ENCODE data around the gene DNASE1L3. TPM values are rescaled to one million over a fixed set of nuclear protein-coding genes. Genes with fewer than 3 reads are reported as not detected.

Gene DNASE1L3
- total RNA-seq, 1 experiment from 2014 or later = 0.27 TPM

DNA sequence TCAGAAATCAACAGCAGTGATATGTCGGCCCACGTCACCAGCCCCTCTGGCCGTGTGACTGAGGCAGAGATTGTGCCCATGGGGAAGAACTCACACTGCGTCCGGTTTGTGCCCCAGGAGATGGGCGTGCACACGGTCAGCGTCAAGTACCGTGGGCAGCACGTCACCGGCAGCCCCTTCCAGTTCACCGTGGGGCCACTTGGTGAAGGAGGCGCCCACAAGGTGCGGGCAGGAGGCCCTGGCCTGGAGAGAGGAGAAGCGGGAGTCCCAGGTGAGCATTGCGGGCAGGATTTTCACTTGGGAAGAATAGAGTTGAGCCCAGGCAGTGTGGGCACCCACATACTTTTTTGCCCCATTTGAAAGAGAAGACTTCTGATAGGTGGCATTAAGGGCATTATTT, 57.4 kb downstream of the DNASE1L3 start:
- CTCF ChIA-PET = interaction anchor here (1.4 kb wide), 1 partner anchor 12 kb away, joined by 3 read pairs; no protein-coding TSS in a partner anchor
- no peak for TF ChIP-seq CTCF (IDR thresholded peaks at IDR 0.05; ENCODE audit: insufficient read depth in 1 of 2, low read depth in 1 of 2, low read length in 1 of 2, severe bottlenecking in 1 of 2, unreplicated experiment in 1 of 2)
- no peaks in the 10 kb centered on the region for H3K4me1 ChIP-seq
- DNase-seq = no peak
- H3K27ac Mint-ChIP-seq (ENCODE audit: unreplicated experiment) = peak overlapping the region; percentile 19
- H3K36me3 Mint-ChIP-seq (ENCODE audit: insufficient read depth, unreplicated experiment) = peaks cover 100% of the 10 kb centered on the region
- BruUV-seq (replicated peaks) = no TSS peak
- H3K4me1 Mint-ChIP-seq (ENCODE audit: low read depth, unreplicated experiment) = peaks cover 7% of the 10 kb centered on the region
- intact Hi-C loops (cut with micrococcal nuclease; ENCODE audit: unreplicated experiment) = no loop called here
- H3K4me3 ChIP-seq (ENCODE audit: low read depth, low read length) = no peak overlapping the region
- H3K27me3 ChIP-seq (replicated peaks; ENCODE audit: control insufficient read depth, insufficient read depth, low read length) = no peaks in the 10 kb centered on the region
- no peaks in the 10 kb centered on the region for H3K9me3 ChIP-seq
- peaks cover 3% of the 10 kb centered on the region; the same call in 1 of the 2 replicates for H3K36me3 ChIP-seq (ENCODE audit: control insufficient read depth, insufficient read depth, low read length)
- H3K9me3 Mint-ChIP-seq (ENCODE audit: unreplicated experiment) = no peaks in the 10 kb centered on the region
- no peak overlapping the region for H3K4me3 Mint-ChIP-seq (ENCODE audit: unreplicated experiment)
- POLR2A ChIA-PET = no interaction called here
- no peaks in the 10 kb centered on the region for H3K27me3 Mint-ChIP-seq (ENCODE audit: insufficient read depth, unreplicated experiment)

DNA sequence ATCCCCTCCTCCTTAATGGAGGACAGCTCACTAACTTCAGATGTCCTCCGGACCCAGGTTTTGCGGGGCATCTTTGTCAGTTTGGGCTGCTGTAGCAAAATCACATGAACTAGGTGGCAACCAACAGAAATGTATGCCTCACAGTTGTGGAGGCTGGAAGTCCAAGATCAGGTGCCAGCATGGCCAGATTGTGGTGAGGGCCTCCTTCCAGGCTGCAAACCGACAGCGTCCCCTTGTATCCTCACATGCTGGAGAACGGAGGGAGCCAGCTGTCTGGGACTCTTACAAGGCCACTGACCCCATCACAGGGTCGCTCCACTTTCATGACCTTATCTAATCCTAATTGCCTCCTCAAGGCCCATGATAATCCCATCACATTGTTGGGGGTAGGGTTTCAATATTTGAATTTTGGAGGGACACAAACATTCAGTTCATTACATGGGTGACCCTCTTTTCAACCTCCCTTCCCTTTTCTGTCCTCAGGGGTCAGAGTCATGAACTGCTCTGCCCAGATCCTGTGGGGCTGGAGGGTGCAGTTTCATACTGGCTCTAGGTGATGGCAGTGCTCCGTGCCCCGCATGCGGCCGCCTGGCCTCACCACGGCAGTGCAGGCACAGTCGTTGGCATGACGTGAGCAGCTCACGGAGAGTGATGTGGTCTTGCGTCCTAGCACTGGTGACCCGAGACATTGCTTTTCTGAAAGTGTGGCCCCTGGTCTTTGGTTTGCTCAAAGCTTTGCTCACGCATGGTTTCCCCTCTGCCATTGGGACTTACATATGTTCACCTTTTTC, 58.4 kb downstream of the DNASE1L3 start:
- TF ChIP-seq CTCF (IDR thresholded peaks at IDR 0.05; ENCODE audit: insufficient read depth in 1 of 2, low read depth in 1 of 2, low read length in 1 of 2, severe bottlenecking in 1 of 2, unreplicated experiment in 1 of 2) = no peak
- Histone ChIP-seq H3K27me3 (replicated peaks; ENCODE audit: control insufficient read depth, insufficient read depth, low read length) (no peaks in the 10 kb centered on the region), H3K4me3 (ENCODE audit: low read depth, low read length) (no peak overlapping the region), H3K4me1 (no peaks in the 10 kb centered on the region), H3K36me3 (ENCODE audit: control insufficient read depth, insufficient read depth, low read length) (peaks cover 3% of the 10 kb centered on the region), H3K9me3 (no peaks in the 10 kb centered on the region)
- DNase-seq = no peak
- Mint-ChIP-seq H3K9me3 (ENCODE audit: unreplicated experiment) (no peaks in the 10 kb centered on the region), H3K4me3 (ENCODE audit: unreplicated experiment) (no peak overlapping the region), H3K27ac (ENCODE audit: unreplicated experiment) (peak overlapping the region; percentile 19), H3K4me1 (ENCODE audit: low read depth, unreplicated experiment) (peaks cover 7% of the 10 kb centered on the region), H3K27me3 (ENCODE audit: insufficient read depth, unreplicated experiment) (no peaks in the 10 kb centered on the region), H3K36me3 (ENCODE audit: insufficient read depth, unreplicated experiment) (peaks cover 100% of the 10 kb centered on the region)
- ChIA-PET POLR2A (no interaction called here), CTCF (no interaction called here)
- intact Hi-C loops (cut with micrococcal nuclease; ENCODE audit: unreplicated experiment) = no loop called here
- no TSS peak for BruUV-seq (replicated peaks)

DNA sequence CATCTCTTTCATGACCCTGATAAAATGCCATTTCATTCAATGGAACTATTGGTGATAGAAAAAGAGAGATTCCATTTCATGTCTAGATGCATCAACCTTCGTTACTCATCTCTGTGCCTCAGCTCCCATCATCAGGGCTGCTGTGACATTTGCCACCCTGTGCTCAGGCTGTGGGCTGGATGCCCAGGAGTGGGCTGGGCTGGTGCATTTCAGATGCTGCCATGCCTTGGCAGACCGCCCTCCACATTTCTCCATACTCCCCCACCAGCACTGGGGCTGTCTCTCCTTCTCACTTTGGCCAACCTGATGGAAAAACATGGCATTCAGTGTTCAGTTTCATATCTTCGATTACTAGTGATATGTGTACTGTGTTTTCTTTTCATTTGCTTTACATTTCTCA, 59.1 kb downstream of the DNASE1L3 start:
- H3K4me3 ChIP-seq (ENCODE audit: low read depth, low read length) = no peak overlapping the region
- Mint-ChIP-seq H3K27ac (ENCODE audit: unreplicated experiment) (peak overlapping the region; percentile 19), H3K4me1 (ENCODE audit: low read depth, unreplicated experiment) (peaks cover 7% of the 10 kb centered on the region), H3K4me3 (ENCODE audit: unreplicated experiment) (no peak overlapping the region), H3K36me3 (ENCODE audit: insufficient read depth, unreplicated experiment) (peaks cover 100% of the 10 kb centered on the region), H3K9me3 (ENCODE audit: unreplicated experiment) (no peaks in the 10 kb centered on the region), H3K27me3 (ENCODE audit: insufficient read depth, unreplicated experiment) (no peaks in the 10 kb centered on the region)
- no peaks in the 10 kb centered on the region for H3K4me1 ChIP-seq
- H3K9me3 ChIP-seq = no peaks in the 10 kb centered on the region
- H3K36me3 ChIP-seq (ENCODE audit: control insufficient read depth, insufficient read depth, low read length) = peaks cover 10% of the 10 kb centered on the region
- no peak for DNase-seq
- ChIA-PET POLR2A (no interaction called here), CTCF (no interaction called here)
- intact Hi-C loops (cut with micrococcal nuclease; ENCODE audit: unreplicated experiment) = no loop called here
- H3K27me3 ChIP-seq (replicated peaks; ENCODE audit: control insufficient read depth, insufficient read depth, low read length) = no peaks in the 10 kb centered on the region
- BruUV-seq (replicated peaks) = no TSS peak
- TF ChIP-seq CTCF (IDR thresholded peaks at IDR 0.05; ENCODE audit: insufficient read depth in 1 of 2, low read depth in 1 of 2, low read length in 1 of 2, severe bottlenecking in 1 of 2, unreplicated experiment in 1 of 2) = no peak
